Omental fat pad (tissue), 4 donors: Measurements from ENCODE around the gene PRKX. TPM values are rescaled to one million over a fixed set of nuclear protein-coding genes. Genes with fewer than 3 reads are reported as not detected.
"Not testable (repeated sequence)": the region's sequence is repeated elsewhere in the genome, so short reads cannot be mapped to it uniquely, and the experiment has no call there.

Source experiments
- ATAC-seq: fragments of 150-250 bp; one replicate; pipeline ENCODE4 v1.9.1; 2016; ENCODE audit warnings: mild to moderate bottlenecking, moderate library complexity; ENCODE audit not compliant: low FRiP score
- DNase-seq: peaks from one replicate; pipeline ENCODE4 v3.0.0-alpha.2; 2019; ENCODE audit warnings: low spot score
- total RNA-seq, 4 donors: library from RNA; depleted of rRNA; stranded (reverse); fragments of >200 nt; gene quantifications; one replicate each; pipeline ENCODE4 v1.1.0, GENCODE V29; 2016
- TF ChIP-seq, protein P1 (sequence below), 3 donors: fragments of 450-650 bp; IDR thresholded peaks; one replicate each; pipeline ENCODE4 v1.5.1; 2016 to 2017; ENCODE audit warnings: antibody characterized with exemption in 3 of 3, mild to moderate bottlenecking in 3 of 3, moderate library complexity in 2 of 3

PRKX gene
- total RNA-seq, 4 donors from 2014 or later, result 8.9 to 31.4 (median 17.5) TPM

- TF ChIP-seq, protein P1, sequence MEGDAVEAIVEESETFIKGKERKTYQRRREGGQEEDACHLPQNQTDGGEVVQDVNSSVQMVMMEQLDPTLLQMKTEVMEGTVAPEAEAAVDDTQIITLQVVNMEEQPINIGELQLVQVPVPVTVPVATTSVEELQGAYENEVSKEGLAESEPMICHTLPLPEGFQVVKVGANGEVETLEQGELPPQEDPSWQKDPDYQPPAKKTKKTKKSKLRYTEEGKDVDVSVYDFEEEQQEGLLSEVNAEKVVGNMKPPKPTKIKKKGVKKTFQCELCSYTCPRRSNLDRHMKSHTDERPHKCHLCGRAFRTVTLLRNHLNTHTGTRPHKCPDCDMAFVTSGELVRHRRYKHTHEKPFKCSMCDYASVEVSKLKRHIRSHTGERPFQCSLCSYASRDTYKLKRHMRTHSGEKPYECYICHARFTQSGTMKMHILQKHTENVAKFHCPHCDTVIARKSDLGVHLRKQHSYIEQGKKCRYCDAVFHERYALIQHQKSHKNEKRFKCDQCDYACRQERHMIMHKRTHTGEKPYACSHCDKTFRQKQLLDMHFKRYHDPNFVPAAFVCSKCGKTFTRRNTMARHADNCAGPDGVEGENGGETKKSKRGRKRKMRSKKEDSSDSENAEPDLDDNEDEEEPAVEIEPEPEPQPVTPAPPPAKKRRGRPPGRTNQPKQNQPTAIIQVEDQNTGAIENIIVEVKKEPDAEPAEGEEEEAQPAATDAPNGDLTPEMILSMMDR (IDR thresholded peaks at IDR 0.05), result no peak
- DNase-seq (no peak), ATAC-seq (no peak)
Observed at GRCh38 chrX:3678328-3678727, 35.1 kb downstream of the PRKX start.

DNA sequence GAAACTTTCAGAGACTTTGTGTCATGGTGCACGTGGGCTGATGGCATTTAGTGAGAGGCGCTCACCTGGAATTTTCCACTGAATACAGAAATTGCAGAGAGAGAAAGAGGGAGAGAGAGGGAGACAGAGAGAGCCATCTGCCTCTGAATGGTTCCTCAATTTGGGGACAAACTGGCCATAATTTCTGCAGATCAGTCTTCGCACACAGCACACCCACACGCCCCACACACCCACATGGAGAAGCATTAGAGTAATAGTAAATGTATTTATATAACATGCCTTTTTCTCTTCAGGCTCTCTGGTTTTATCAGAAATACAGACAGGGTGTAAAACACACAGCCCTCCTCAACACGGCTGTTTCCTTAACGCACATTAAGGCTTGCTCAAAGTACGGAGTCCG is 38.6 kb downstream of the PRKX start:
- ATAC-seq (no peak), DNase-seq (no peak)
- TF ChIP-seq, protein P1 (IDR thresholded peaks at IDR 0.05), result no peak

DNA sequence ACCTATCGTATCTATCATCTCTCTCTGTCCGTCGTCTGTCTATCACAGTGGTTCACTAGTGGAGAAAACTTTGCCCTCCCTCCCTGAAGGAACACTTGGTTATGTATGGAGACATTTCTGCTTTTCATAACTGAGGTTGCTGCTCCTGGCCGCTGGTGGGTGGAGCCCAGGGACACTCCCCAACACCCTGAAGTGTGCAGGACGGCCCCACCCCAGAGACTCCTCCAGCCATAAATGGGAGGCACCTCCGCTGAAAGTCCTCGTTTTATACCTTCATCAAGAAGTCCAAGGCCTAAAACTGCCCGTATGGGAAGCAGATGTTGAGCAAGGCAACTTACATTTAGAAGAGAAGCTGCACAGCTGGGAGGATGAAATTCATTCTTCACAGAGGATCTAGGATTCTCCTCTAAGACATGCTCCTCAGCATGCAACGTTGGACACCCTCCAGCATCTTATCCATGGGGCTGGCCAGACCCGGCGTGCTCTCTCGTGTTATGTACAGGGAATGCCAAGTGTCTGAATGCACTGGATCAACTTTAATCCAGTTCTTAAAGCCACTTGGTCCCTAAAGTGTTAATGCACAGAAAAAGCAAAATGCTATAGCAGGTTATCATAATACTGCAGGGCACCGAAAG is 43.5 kb downstream of the PRKX start:
- TF ChIP-seq, protein P1 (IDR thresholded peaks at IDR 0.05), result no peak
- ATAC-seq (no peak), DNase-seq (no peak)

GRCh38 chrX:3666975-3667374 is 46.5 kb downstream of the PRKX start:
- ATAC-seq (no peak), DNase-seq (no peak)
- TF ChIP-seq, protein P1 (IDR thresholded peaks at IDR 0.05), result no peak

DNA sequence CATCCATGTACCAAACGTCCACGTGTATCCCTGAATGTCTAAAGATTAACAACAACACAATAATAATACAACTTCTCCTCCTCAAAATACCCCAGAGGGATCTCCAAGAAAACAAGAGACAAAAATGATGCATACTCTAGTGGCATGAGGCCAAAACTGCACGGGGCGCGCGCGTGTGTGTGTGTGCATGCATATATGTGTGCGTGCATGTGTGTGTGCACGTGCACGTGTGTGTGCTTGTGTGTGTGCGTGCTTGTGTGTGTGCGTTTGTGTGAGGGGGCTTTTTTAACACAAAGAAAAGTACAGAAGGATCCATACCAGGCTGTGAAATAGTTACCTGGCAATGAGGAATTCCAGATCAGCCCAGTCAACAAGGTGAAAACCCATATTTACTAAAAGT is 48.5 kb downstream of the PRKX start:
- TF ChIP-seq, protein P1 (IDR thresholded peaks at IDR 0.05), result no peak
- ATAC-seq (no peak), DNase-seq (no peak)

- DNase-seq, ATAC-seq: not testable (repeated sequence)
Observed at GRCh38 chrX:3663576-3664250, 49.7 kb downstream of the PRKX start.

DNA sequence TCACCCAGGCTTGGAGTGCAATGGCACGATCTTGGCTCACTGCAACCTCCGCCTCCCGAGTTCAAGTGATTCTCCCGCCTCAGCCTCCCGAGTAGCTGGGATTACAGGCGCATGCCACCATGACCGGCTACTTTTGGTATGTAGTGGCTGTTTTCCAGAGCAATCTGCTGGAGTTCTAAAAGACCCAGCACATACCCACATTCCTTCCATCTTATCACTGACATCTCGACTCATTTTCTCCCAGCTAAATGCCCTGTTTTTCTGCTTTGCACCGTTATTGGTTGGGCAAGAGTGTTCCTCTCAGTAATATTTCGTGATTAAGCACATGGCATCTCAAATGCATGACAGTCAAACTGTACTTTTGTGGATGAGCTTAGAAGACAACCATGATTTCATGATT is 53.7 kb downstream of the PRKX start:
- no peak for ATAC-seq
- no peak for DNase-seq
- TF ChIP-seq, protein P1 (IDR thresholded peaks at IDR 0.05), result no peak
